Left forelimb (tissue), 1 donor: ENCODE measurements around the gene MEI4.
"Not testable (repeated sequence)": the region's sequence is repeated elsewhere in the genome, so short reads cannot be mapped to it uniquely, and the experiment has no call there.

Source experiments
- DNase-seq: peaks from one replicate; pipeline ENCODE4 v3.0.0-alpha.2; 2018; ENCODE audit warnings: low spot score

The MEI4 gene

GRCh38 chr6:77652739-77653138, at the start of gene MEI4:
MEI4 (plus strand) TSS chr6:77653039; CDS start chr6:77690672, 37,633 bp downstream.
- DNase-seq = no peak

- no peak for DNase-seq
These were observed 48.4 kb upstream of the MEI4 start for GRCh38 chr6:77604476-77604875.

GRCh38 chr6:77607004-77607403, 45.8 kb upstream of the MEI4 start:
- no peak for DNase-seq

GRCh38 chr6:77609106-77609505, 43.7 kb upstream of the MEI4 start:
- no peak for DNase-seq

- DNase-seq = no peak
These were observed 33.7 kb upstream of the MEI4 start for GRCh38 chr6:77619114-77619513.

GRCh38 chr6:77620278-77620882, 32.5 kb upstream of the MEI4 start:
- no peak for DNase-seq

- DNase-seq = no peak
These were observed 28.3 kb upstream of the MEI4 start for GRCh38 chr6:77624515-77624914.

- no peak for DNase-seq
These were observed 26.4 kb upstream of the MEI4 start for GRCh38 chr6:77626426-77626825.

GRCh38 chr6:77630014-77630413, 22.8 kb upstream of the MEI4 start:
- no peak for DNase-seq

- no peak for DNase-seq
These were observed 19.4 kb upstream of the MEI4 start for GRCh38 chr6:77633471-77633870.

- no peak for DNase-seq
These were observed 18.7 kb upstream of the MEI4 start for GRCh38 chr6:77633993-77634715.

GRCh38 chr6:77638129-77638830, 14.6 kb upstream of the MEI4 start:
- no peak for DNase-seq

GRCh38 chr6:77644102-77644705, 8.6 kb upstream of the MEI4 start:
- DNase-seq = no peak

GRCh38 chr6:77650098-77650663, 2.7 kb upstream of the MEI4 start:
- DNase-seq = peak; percentile 61

- no peak for DNase-seq
These were observed 977 bp downstream of the MEI4 start for GRCh38 chr6:77653816-77654215.

- DNase-seq = not testable (repeated sequence)
These were observed 2.2 kb downstream of the MEI4 start for GRCh38 chr6:77655035-77655434.

- DNase-seq = no peak
These were observed 4.3 kb downstream of the MEI4 start for GRCh38 chr6:77656999-77657764.

GRCh38 chr6:77666340-77666739, 13.5 kb downstream of the MEI4 start:
- no peak for DNase-seq

- no peak for DNase-seq
These were observed 14.0 kb downstream of the MEI4 start for GRCh38 chr6:77666846-77667245.

- DNase-seq = no peak
These were observed 17.1 kb downstream of the MEI4 start for GRCh38 chr6:77669913-77670312.

- DNase-seq = no peak
These were observed 21.4 kb downstream of the MEI4 start for GRCh38 chr6:77674211-77674610.

- DNase-seq = no peak
These were observed 25.2 kb downstream of the MEI4 start for GRCh38 chr6:77678048-77678447.
